Lung (tissue), 12 donors: Measurements from ENCODE around the gene HS1BP3. TPM values are rescaled to one million over a fixed set of nuclear protein-coding genes. Genes with fewer than 3 reads are reported as not detected.

Experiments used
- ATAC-seq: fragments of 200-7000 bp; cut with Tn5 transposase; one replicate; pipeline ENCODE4 v1.9.1; 2020; ENCODE audit warnings: moderate number of reproducible peaks; ENCODE audit not compliant: insufficient read depth, low FRiP score
- DNase-seq, 3 donors: peaks; one replicate each; pipeline ENCODE4 v3.0.0-alpha.2; 2013 to 2017
- H3K27ac ChIP-seq, 2 donors: one replicate each; pipeline ENCODE4 v1.5.1; 2013; ENCODE audit warnings: mild to moderate bottlenecking in 2 of 2, moderate library complexity in 2 of 2, control low read depth in 1 of 2, inconsistent platforms in 1 of 2, low read depth in 1 of 2, low read length in 1 of 2
- H3K27me3 ChIP-seq, 3 donors: one replicate each; pipeline ENCODE4 v1.5.1; 2013; ENCODE audit warnings: low read length in 2 of 3; ENCODE audit not compliant: control insufficient read depth in 3 of 3, insufficient read depth in 3 of 3
- H3K36me3 ChIP-seq, 4 donors: one replicate each; pipeline ENCODE4 v1.5.1; 2013; ENCODE audit warnings: low read length in 4 of 4, mild to moderate bottlenecking in 1 of 4, moderate library complexity in 1 of 4; ENCODE audit not compliant: control insufficient read depth in 4 of 4, insufficient read depth in 4 of 4
- H3K4me1 ChIP-seq, 5 donors: one replicate each; pipeline ENCODE4 v1.5.1; 2013; ENCODE audit warnings: low read length in 5 of 5, mild to moderate bottlenecking in 2 of 5, moderate library complexity in 1 of 5; ENCODE audit not compliant: control insufficient read depth in 5 of 5, insufficient read depth in 5 of 5
- H3K4me3 ChIP-seq: one replicate; pipeline ENCODE4 v1.5.1; 2013; ENCODE audit warnings: mild to moderate bottlenecking, control low read depth, moderate library complexity
- H3K9ac ChIP-seq, 2 donors: one replicate each; pipeline ENCODE4 v1.5.1; 2013; ENCODE audit warnings: low read length in 2 of 2, control low read depth in 1 of 2; ENCODE audit not compliant: insufficient read depth in 1 of 2
- H3K9me3 ChIP-seq, 4 donors: one replicate each; pipeline ENCODE4 v1.5.1; 2013; ENCODE audit warnings: low read length in 3 of 4, mild to moderate bottlenecking in 1 of 4, moderate library complexity in 1 of 4; ENCODE audit not compliant: control insufficient read depth in 4 of 4, insufficient read depth in 3 of 4
- WGBS, 2 donors: extraction: QIAGEN DNeasy Blood & Tissue Kit; methylation state at CpG; one replicate each; pipeline ENCODE4 v1.1.7; 2013; 5-methylcytosine and 5-hydroxymethylcytosine counted together
- polyA plus RNA-seq, 2 donors: library from polyadenylated mRNA; stranded (reverse); fragments of 200-250 nt; gene quantifications; one replicate each; pipeline ENCODE4 v1.2.1, GENCODE V29; 2013
- total RNA-seq, 2 donors: library from RNA; depleted of rRNA in 1 of 2; stranded (reverse); fragments of >200 nt in 1 of 2; gene quantifications; one replicate each; pipeline ENCODE4 v1.2.1, GENCODE V29; 2014 to 2021
- TF ChIP-seq, protein P1 (sequence below): IDR thresholded peaks from 2 replicates; pipeline ENCODE4 v1.5.1; 2012; ENCODE audit warnings: mild to moderate bottlenecking; ENCODE audit errors: control extremely low read depth, extremely low read depth
- donor health status: control.
- donor health status: control.
- donor health status: Bipolar disorder and iron deficiency.
- donor health status: healthy.
- donor health status: DM: yes; HTN: yes; CAD: no.

HS1BP3 gene
- total and polyA plus RNA-seq, 4 donors: 25.4 to 41.4 (median 33.4) TPM

DNA sequence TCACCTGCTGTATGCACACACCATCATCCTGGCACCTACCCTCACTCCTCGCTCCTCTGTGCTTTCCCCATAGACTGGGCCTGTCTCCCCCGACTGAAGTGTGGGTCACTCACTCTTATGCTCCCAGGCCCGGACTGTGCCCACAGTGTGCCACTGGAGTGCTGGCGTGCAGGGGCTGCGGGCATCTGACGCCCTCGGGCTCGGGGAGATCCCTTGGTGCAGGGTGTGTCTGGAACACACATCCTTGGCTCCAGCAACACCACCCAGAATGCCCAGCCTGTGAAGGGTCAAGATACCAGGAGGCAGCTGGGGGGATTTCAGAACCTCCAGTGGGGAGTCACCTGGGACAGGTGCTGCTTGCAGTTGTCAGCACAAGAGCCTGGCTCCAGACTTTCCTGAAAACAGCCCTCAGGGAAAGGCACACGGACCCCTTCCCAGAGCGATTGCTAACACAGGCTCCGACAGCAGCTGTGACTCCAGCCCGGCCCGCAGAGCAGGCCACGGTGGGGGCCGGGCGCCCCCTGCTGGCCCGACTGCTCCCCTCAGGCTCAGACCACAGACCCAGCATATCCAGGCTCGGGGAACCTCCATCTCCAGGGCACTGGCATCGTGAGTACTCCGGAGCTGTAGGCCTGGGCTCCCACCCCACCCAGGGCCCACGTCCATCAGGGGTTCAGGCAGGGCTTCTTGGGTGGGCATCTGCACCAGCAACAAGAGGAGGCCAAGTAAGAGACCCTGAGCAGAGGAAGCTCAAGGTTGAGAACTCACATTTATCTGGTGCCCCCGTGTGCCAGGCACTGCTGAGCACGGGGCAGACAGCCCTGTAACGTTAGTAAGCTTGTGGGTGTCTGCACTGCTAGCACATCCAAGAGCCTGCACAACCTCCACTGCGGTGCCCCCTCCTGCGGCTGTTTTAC is 8.6 kb downstream of the HS1BP3 start:
- peaks cover 0 to 6% (median 3%) of the 10 kb centered on the region in 5 donors for H3K4me1 ChIP-seq
- H3K27ac ChIP-seq: no peak overlapping the region
- H3K27me3 ChIP-seq: no peaks in the 10 kb centered on the region
- no peak overlapping the region for H3K9ac ChIP-seq
- DNase-seq (peak; percentile 73 to 84 (median 82)), ATAC-seq (peak; percentile 86)
- no peaks in the 10 kb centered on the region for H3K9me3 ChIP-seq
- 40 to 48% methylated on average over 25 to 26 of the region's 26 CpGs for WGBS, 2 donors
- H3K4me3 ChIP-seq: no peak overlapping the region
- H3K36me3 ChIP-seq: peaks cover 0 to 62% (median 1%) of the 10 kb centered on the region in 4 donors
- TF ChIP-seq, protein P1, sequence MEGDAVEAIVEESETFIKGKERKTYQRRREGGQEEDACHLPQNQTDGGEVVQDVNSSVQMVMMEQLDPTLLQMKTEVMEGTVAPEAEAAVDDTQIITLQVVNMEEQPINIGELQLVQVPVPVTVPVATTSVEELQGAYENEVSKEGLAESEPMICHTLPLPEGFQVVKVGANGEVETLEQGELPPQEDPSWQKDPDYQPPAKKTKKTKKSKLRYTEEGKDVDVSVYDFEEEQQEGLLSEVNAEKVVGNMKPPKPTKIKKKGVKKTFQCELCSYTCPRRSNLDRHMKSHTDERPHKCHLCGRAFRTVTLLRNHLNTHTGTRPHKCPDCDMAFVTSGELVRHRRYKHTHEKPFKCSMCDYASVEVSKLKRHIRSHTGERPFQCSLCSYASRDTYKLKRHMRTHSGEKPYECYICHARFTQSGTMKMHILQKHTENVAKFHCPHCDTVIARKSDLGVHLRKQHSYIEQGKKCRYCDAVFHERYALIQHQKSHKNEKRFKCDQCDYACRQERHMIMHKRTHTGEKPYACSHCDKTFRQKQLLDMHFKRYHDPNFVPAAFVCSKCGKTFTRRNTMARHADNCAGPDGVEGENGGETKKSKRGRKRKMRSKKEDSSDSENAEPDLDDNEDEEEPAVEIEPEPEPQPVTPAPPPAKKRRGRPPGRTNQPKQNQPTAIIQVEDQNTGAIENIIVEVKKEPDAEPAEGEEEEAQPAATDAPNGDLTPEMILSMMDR: peak; percentile 88

DNA sequence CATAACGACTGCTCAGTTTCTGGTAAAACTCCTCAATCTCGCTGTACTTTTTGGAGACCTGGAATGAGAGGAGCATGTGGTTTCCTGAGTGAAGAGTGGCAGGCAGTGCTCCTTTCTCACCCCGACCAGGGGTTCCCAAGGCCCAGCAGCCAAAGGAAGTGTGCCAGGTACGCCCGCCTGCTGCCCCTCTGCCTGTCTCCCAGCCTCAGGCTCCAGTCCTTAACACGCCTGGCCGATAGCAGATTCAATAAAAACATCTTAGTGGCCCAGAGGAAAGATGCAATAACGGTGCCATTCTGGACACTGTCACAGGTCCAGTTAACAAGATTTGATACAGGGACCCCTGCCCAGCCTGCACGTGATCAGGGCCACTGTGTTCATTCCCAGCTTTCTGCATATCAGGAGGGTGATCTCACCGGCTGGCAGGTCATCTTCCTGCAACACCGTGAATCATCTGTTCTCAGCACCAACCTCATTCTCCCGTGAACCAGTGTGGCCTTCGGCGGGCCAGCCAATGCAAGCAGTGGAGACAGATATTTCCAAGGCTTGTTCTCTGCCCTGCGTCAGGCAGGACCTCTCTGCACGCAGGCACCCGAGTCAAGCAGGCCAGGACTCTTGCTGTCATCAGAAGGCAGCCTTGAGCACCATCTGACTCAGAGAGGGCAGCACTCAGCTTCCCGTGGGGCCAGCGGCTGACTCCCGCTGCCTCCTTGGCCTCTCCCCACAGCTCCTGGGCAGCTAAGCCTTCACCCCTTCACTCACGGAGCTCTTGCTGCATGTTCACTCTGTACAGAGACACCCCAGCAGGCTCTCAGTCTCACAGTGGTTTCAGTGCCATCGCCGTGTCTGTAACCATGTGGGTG is 9.5 kb downstream of the HS1BP3 start:
- Histone ChIP-seq H3K9ac (no peak overlapping the region), H3K9me3 (no peaks in the 10 kb centered on the region), H3K4me3 (no peak overlapping the region), H3K27me3 (no peaks in the 10 kb centered on the region), H3K4me1 (peaks cover 0 to 6% (median 3%) of the 10 kb centered on the region in 5 donors), H3K27ac (peak overlapping the region in 1 of 2 donors; percentile 53), H3K36me3 (peaks cover 0 to 64% (median 1%) of the 10 kb centered on the region in 4 donors)
- WGBS, 2 donors: 88 to 92% methylated on average over 23 of the region's 23 CpGs
- ATAC-seq (no peak), DNase-seq (no peak)
- TF ChIP-seq, protein P1: no peak

DNA sequence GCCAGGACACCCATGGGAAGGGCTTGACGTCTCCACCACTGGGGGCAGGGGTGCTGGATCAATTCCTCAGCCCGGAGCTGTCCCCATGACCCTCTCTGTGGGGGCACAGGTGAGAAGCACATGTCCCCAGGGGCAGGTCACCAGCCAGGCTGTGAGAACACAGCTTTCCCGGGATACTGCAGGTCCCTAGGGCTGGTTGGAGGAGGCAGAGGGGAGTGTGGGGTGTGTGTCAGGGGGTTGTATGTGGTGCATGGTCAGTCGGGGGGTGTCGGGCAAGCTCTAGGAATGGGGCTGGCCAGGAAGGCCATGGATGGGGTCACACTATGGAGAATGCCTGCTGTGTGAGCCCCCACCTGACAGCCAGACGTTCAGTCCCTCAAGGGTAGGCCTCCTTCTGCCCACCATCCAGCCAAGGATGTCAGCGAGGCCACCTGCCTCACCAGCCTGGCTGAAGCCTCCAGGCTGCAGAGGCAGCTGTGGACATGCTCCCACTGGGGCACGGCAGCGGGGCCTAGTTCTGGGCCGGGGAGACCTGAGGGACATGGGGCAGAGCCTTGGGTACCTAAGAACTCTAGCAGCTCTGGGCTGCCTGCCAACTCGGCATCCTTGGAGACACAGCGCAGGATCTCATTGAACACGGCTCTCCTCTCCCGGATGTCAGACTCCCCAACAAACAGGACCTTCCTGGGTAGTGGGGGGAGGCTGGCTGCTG is 10.3 kb downstream of the HS1BP3 start:
- peaks cover 0 to 64% (median 1%) of the 10 kb centered on the region in 4 donors for H3K36me3 ChIP-seq
- peak overlapping the region in 1 of 2 donors; percentile 53 for H3K27ac ChIP-seq
- peaks cover 0 to 6% (median 5%) of the 10 kb centered on the region in 5 donors for H3K4me1 ChIP-seq

More for the DNA sequence above, 10.3 kb downstream of the HS1BP3 start:
- DNase-seq (peak in 1 of 3 donors; percentile 43), ATAC-seq (no peak)
- Histone ChIP-seq H3K4me3 (no peak overlapping the region), H3K9me3 (no peaks in the 10 kb centered on the region), H3K27me3 (no peaks in the 10 kb centered on the region), H3K9ac (no peak overlapping the region)
- TF ChIP-seq, protein P1: no peak
- 83 to 90% methylated on average over 14 of the region's 14 CpGs for WGBS, 2 donors
